WTC11 (cell line): Measurements from ENCODE around the gene ANKRD28. TPM values are rescaled to one million over a fixed set of nuclear protein-coding genes. Genes with fewer than 3 reads are reported as not detected.

Source experiments
- ATAC-seq: fragments of 200-7000 bp; cut with Tn5 transposase; 2 replicates; pipeline ENCODE4 v1.10.0; 2021; ENCODE audit warnings: mild to moderate bottlenecking, moderate library complexity
- CTCF ChIA-PET: fragments of 300-600 bp; sonication (Branson Sonifier 250); formaldehyde crosslinking; loops from one replicate; lab custom pipeline; 2021; ENCODE audit warnings: antibody characterized with exemption; lab: Charles Lee
- POLR2A ChIA-PET: fragments of 350-600 bp; sonication (Branson Sonifier 250); formaldehyde crosslinking; loops from one replicate; lab custom pipeline; 2021; ENCODE audit warnings: antibody characterized with exemption; lab: Charles Lee
- DNase-seq: peaks from one replicate; pipeline ENCODE4 v3.0.0; 2021; ENCODE audit warnings: low spot score
- H3K27ac Mint-ChIP-seq: 2 replicates; pipeline ENCODE4 v1.8.0; 2021; ENCODE audit warnings: mixed read lengths
- H3K27me3 Mint-ChIP-seq: 2 replicates; pipeline ENCODE4 v1.8.0; 2021; ENCODE audit warnings: low read depth, mild to moderate bottlenecking, moderate library complexity, mixed read lengths
- H3K36me3 Mint-ChIP-seq: 2 replicates; pipeline ENCODE4 v1.8.0; 2021; ENCODE audit warnings: mixed read lengths
- H3K4me1 Mint-ChIP-seq: 2 replicates; pipeline ENCODE4 v1.8.0; 2022; ENCODE audit warnings: mixed read lengths
- H3K4me3 Mint-ChIP-seq: 2 replicates; pipeline ENCODE4 v1.8.0; 2021; ENCODE audit warnings: mild to moderate bottlenecking, moderate library complexity, mixed read lengths
- H3K9me3 Mint-ChIP-seq: 2 replicates; pipeline ENCODE4 v1.8.0; 2021; ENCODE audit warnings: mixed read lengths
- AR ChIP-seq: fragments of 250-450 bp; sonication (Bioruptor Pico); IDR thresholded peaks from 2 replicates; pipeline ENCODE4 v1.9.0; 2021; ENCODE audit warnings: mild to moderate bottlenecking
- ATF1 ChIP-seq: sonication (generic); formaldehyde crosslinking; IDR thresholded peaks from 2 replicates; pipeline ENCODE4 v1.8.1; 2023; ENCODE audit warnings: mild to moderate bottlenecking, moderate library complexity, missing genetic modification reagents
- ATF6 ChIP-seq: sonication (generic); formaldehyde crosslinking; IDR thresholded peaks from 2 replicates; pipeline ENCODE4 v1.8.1; 2023; ENCODE audit warnings: mild to moderate bottlenecking, missing genetic modification reagents
- CDX4 ChIP-seq: fragments of 250-450 bp; sonication (Bioruptor Pico); IDR thresholded peaks from 2 replicates; pipeline ENCODE4 v1.9.0; 2021; ENCODE audit warnings: moderate library complexity, mild to moderate bottlenecking, inconsistent platforms, borderline replicate concordance
- CREB1 ChIP-seq: sonication (generic); formaldehyde crosslinking; IDR thresholded peaks from 2 replicates; pipeline ENCODE4 v1.8.0; 2023; ENCODE audit warnings: mild to moderate bottlenecking, missing genetic modification reagents
- E2F1 ChIP-seq: sonication (generic); formaldehyde crosslinking; IDR thresholded peaks from 2 replicates; pipeline ENCODE4 v1.8.0; 2022; ENCODE audit warnings: mild to moderate bottlenecking, missing genetic modification reagents
- ELF4 ChIP-seq: sonication (generic); formaldehyde crosslinking; IDR thresholded peaks from 2 replicates; pipeline ENCODE4 v1.8.1; 2022; ENCODE audit warnings: low read depth, mild to moderate bottlenecking, moderate library complexity, missing genetic modification reagents
- ERG ChIP-seq: fragments of 250-450 bp; sonication (Bioruptor Pico); IDR thresholded peaks from 2 replicates; pipeline ENCODE4 v1.8.0; 2021; ENCODE audit warnings: mild to moderate bottlenecking
- HMGXB4 ChIP-seq: sonication (generic); formaldehyde crosslinking; IDR thresholded peaks from 2 replicates; pipeline ENCODE4 v1.8.1; 2023; ENCODE audit warnings: mild to moderate bottlenecking, moderate library complexity, missing genetic modification reagents
- IRF2 ChIP-seq: sonication (generic); formaldehyde crosslinking; IDR thresholded peaks from 2 replicates; pipeline ENCODE4 v1.8.0; 2022; ENCODE audit warnings: low read depth, missing genetic modification reagents, borderline replicate concordance
- MXD4 ChIP-seq: fragments of 250-450 bp; sonication (Bioruptor Pico); IDR thresholded peaks from 2 replicates; pipeline ENCODE4 v1.8.0; 2021; ENCODE audit warnings: mild to moderate bottlenecking, moderate library complexity, borderline replicate concordance
- NFATC4 ChIP-seq: fragments of 250-450 bp; sonication (Bioruptor Pico); IDR thresholded peaks from 2 replicates; pipeline ENCODE4 v1.9.0; 2021; ENCODE audit warnings: mild to moderate bottlenecking
- NFE2L1 ChIP-seq: sonication (generic); formaldehyde crosslinking; IDR thresholded peaks from 2 replicates; pipeline ENCODE4 v1.8.1; 2023; ENCODE audit warnings: missing genetic modification reagents
- NFYB ChIP-seq: sonication (generic); formaldehyde crosslinking; conservative IDR thresholded peaks from 2 replicates; pipeline ENCODE4 v1.8.0; 2022; ENCODE audit warnings: low read depth, missing genetic modification reagents
- TEAD4 ChIP-seq: sonication (generic); formaldehyde crosslinking; IDR thresholded peaks from 2 replicates; pipeline ENCODE4 v1.8.0; 2022; ENCODE audit warnings: mild to moderate bottlenecking, missing genetic modification reagents
- USF1 ChIP-seq: sonication (generic); formaldehyde crosslinking; IDR thresholded peaks from 2 replicates; pipeline ENCODE4 v1.8.0; 2022; ENCODE audit warnings: mild to moderate bottlenecking, missing genetic modification reagents
- ZNF232 ChIP-seq: sonication (generic); formaldehyde crosslinking; IDR thresholded peaks from 2 replicates; pipeline ENCODE4 v1.8.0; 2022; ENCODE audit warnings: mild to moderate bottlenecking, missing genetic modification reagents
- ZNF281 ChIP-seq: sonication (generic); formaldehyde crosslinking; IDR thresholded peaks from 2 replicates; pipeline ENCODE4 v1.8.0; 2023; ENCODE audit warnings: mild to moderate bottlenecking, missing genetic modification reagents
- ZNF416 ChIP-seq: fragments of 250-450 bp; sonication (Bioruptor Pico); IDR thresholded peaks from 2 replicates; pipeline ENCODE4 v1.9.0; 2021; ENCODE audit warnings: mild to moderate bottlenecking, inconsistent platforms
- total RNA-seq: library from RNA; stranded (reverse); gene quantifications from 3 replicates; pipeline ENCODE4 v1.2.3, GENCODE V29; 2021

ANKRD28 gene
- total RNA-seq, 1 experiment from 2014 or later = 51.6 TPM

- no peak for TF ChIP-seq TEAD4 (CRISPR knock-in tag)
- no peak for TF ChIP-seq ZNF232 (CRISPR knock-in tag)
- TF ChIP-seq MXD4 = no peak
- TF ChIP-seq NFATC4 (CRISPR knock-in tag) = no peak
- no peak for TF ChIP-seq ATF1 (CRISPR knock-in tag)
- TF ChIP-seq E2F1 (CRISPR knock-in tag) = no peak
- TF ChIP-seq IRF2 = no peak
- TF ChIP-seq CDX4 (CRISPR knock-in tag) = no peak
- no peak for TF ChIP-seq ELF4 (CRISPR knock-in tag)
- no peak for TF ChIP-seq ERG
- TF ChIP-seq ATF6 (CRISPR knock-in tag) = no peak
- no peak for TF ChIP-seq AR
- no peak for TF ChIP-seq NFE2L1 (CRISPR knock-in tag)
- no peak for TF ChIP-seq ZNF416 (CRISPR knock-in tag)
- no peak for TF ChIP-seq CREB1 (CRISPR knock-in tag)
- TF ChIP-seq ZNF281 = no peak
- no peak for TF ChIP-seq NFYB
- TF ChIP-seq USF1 (CRISPR knock-in tag) = no peak
- TF ChIP-seq HMGXB4 (CRISPR knock-in tag) = no peak
- Mint-ChIP-seq H3K27me3 (no peaks in the 10 kb centered on the region), H3K27ac (0 out of 2 replicates have a peak overlapping the region, but pooled peaks have one; percentile 67), H3K4me3 (no peak overlapping the region), H3K9me3 (no peaks in the 10 kb centered on the region), H3K4me1 (peaks cover 8% of the 10 kb centered on the region), H3K36me3 (peaks cover 19% of the 10 kb centered on the region)
- ATAC-seq (no peak), DNase-seq (no peak)
- ChIA-PET POLR2A (no interaction called here), CTCF (no interaction called here)
Measured at GRCh38 chr3:15726881-15727280, 70.9 kb downstream of the ANKRD28 start.
